ENCODE results near the gene IBA57. TPM values are rescaled to one million over a fixed set of nuclear protein-coding genes. Genes with fewer than 3 reads are reported as not detected.

Gene IBA57
- 1 to 10 TPM; 5.2 to 7.4 (median 7.0) TPM for polyA plus RNA-seq

DNA sequence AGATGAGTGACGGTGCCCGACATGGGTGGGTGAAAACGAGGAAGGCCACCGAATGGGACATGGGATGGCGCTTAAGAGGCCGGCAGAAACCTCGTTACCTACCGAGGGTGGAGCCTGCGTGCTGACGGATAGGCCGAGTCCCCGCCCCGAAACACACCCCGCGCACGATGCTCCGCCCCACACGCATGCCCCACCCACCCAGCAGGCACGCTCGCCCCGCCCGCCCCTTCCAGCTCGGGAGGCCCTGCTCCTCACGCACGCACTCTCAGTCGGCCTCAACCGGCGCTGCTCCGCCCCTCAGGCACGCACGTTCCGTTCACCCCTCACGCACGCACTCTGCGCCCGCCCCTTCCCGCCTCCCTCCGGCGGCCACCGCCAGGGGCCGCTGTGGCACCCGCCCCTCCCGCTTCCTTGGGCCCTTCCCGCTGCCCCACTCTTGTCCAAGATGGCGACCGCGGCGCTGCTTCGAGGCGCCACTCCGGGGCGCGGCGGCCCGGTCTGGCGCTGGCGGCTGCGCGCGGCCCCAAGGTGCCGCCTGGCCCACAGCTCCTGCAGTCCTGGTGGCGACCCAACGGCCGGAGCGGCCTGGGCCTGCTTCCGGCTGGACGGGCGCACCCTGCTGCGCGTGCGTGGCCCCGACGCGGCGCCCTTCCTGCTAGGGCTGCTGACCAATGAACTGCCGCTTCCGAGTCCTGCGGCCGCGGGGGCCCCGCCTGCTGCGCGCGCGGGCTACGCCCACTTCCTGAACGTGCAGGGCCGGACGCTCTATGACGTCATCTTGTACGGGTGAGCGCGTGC is at the start of gene IBA57:
Gene IBA57 (plus strand): TSS at position 433 of the 798 bp plus-strand sequence. CDS start 13 bp downstream, at position 446.
- 0% methylated on average over 75 to 93 of the region's 93 CpGs for WGBS, 3 donors

DNA sequence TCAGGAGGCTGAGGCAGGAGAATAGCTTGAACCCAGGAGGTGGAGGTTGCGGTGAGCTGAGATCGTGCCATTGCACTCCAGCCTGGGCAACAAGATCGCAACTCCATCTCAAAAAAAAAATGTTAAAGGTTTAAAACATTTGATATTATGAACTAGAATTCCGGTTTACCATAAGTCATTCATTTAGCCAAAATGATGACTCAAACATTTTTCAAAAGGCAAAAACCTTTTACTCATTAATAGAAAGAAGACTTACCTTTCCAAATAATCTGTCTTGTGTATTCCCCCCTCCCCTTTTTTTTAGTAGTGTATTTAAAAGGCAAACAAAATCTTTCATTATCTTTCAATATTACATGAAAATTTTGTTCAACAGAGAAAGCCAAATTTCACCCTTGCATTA is 48.3 kb upstream of the IBA57 start:
- 96 to 99% (median 97%) methylated on average over 4 of the region's 4 CpGs for WGBS, 3 donors

More for the DNA sequence above, at the start of gene IBA57:
- peak within 1 kb of the TSS; percentile 73 for H3K27ac ChIP-seq (ENCODE audit: low read depth, low read length)

DNA sequence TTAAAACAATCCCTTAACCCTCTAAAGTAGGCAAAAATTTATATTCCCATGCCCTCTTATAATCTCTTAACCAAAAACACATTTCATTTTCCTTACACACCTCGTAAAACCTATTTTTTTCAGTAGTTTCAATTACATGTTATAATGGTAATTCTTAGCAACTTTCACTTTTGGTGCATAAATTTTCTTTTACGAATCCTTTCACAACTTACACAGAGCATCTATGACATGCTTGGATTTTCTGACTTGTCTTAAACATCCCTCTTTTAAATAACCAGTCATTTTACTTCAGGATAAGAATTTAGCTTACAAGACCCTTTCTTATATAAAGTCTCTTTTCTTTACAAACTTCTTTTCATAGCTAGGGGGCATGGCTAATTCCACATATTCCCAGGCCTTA is 47.6 kb upstream of the IBA57 start:
- WGBS, 3 donors, result 81 to 88% (median 86%) methylated on average over 2 of the region's 2 CpGs

More for the DNA sequence above, 48.3 kb upstream of the IBA57 start:
- no peak overlapping the region for H3K27ac ChIP-seq (ENCODE audit: low read depth, low read length)

DNA sequence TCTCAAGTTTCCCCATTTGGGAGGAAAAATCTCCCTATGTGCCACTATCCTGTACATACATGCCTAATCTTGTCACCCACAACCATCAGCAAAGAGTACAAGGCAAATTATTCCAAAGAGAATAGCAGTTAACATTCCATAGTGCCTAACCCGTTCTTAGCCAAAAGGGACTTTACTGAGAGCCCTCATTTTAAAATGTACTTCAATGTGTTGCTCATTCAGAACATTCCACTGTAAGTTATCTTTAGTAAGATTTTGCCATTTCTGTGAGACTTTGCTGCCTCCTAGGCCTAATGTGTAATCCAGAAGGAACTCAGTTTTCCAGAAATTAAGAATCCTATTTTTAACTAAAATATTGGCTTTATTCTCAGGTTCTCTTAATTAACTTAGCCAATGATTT is 45.3 kb upstream of the IBA57 start:
- H3K27ac ChIP-seq (ENCODE audit: low read depth, low read length), result no peak overlapping the region
- WGBS, 3 donors, result 60 to 77% (median 73%) methylated on average over 1 of the region's 1 CpG

More for the DNA sequence above, 47.6 kb upstream of the IBA57 start:
- H3K27ac ChIP-seq (ENCODE audit: low read depth, low read length), result no peak overlapping the region

DNA sequence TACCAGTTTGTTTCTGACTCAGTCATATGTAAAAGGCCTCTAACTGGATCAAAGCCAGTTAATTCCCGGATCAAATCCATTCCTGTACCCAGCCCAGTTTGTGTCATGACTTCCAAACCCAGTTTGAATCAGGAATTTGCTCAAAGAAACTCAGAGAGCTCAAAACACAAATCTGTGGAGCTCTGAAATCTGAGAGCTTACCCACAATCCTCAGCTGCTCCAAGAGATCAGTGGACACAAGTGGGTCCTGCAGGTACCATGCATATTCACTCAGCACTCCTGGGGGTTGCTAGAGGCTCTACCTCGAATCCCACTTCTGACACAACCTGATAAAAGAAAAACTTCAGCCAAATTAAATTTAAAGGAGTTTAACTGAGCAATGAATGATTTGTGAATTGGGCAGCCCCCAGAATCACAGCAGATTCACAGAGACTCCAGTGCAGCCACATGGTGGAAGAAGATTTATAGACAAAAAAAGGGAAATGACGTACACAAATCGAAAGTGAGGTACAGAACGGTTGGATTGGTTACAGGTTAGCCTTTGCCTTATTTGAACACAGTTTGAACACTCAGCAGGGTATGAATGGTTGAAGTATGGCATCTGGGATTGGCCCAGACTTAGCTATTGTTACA is 44.6 kb upstream of the IBA57 start:
- WGBS, 3 donors, result 57 to 76% (median 63%) methylated on average over 5 of the region's 5 CpGs
- no peak overlapping the region for H3K27ac ChIP-seq (ENCODE audit: low read depth, low read length)

DNA sequence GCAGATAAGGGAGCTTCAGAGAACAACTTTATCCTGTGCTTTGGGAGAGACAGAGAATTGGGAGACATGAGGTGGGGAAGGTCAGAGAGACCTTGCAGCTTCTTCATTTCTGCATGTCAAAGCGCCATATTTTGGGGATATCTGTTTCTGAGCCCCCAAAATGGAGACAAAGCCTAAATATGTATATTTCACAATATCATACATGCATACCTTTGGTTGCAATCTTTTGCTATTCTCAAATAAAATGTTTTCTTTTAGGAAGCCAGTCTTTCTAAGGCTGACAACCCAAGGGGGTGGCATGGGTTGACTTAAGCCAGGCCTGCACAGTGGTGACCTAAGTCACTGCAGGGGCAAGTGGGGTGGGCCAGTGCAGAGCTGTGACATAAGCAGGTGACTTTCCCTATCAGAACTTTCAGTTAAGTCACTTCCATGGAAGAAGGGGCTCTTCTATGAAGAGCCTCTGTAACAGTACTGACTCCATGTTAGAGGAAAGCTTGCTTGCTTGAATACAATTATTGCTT is 42.6 kb upstream of the IBA57 start:
- no peak overlapping the region for H3K27ac ChIP-seq (ENCODE audit: low read depth, low read length)
- WGBS, 3 donors, result 77 to 82% (median 79%) methylated on average over 1 of the region's 1 CpG

DNA sequence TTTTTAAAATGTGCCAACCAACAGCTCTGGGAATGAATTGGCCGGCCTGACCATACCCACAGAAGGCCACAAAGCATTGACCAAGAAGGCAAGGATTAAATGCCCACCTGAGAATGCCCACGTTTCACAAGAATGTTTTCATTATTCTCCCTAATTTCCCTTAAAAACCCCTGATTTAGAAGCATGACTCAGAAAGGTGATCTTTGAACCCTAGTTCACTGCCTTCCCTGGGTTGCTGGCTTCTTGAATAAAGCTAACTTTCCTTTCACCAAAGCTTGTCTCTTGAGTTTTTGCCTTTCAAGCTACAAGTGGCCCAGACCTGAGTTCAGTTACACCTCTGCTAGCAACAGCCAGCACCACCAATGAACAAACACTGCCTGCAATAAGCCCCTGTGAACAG is 42.1 kb upstream of the IBA57 start:
- H3K27ac ChIP-seq (ENCODE audit: low read depth, low read length), result no peak overlapping the region
- 69 to 75% (median 74%) methylated on average over 2 of the region's 2 CpGs for WGBS, 3 donors

DNA sequence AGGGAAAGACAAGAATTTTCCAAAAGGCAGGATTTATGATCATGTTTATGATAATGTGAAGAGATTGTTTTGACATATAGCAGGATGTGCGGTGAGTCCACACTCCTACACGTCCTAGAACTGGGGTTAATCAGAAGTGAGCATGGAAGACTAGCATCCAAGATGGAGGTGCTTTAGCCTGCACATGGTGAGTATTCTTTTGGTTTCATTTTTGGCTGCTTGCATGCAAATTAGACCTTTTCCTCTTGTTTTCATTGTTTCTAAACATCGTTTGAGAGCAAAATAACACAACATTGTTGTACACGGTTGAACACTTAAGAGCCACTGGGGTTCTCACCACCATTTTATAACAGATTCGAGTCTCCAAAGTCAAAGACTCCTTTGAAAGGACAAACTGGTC is 40.4 kb upstream of the IBA57 start:
- WGBS, 3 donors, result 66 to 80% (median 78%) methylated on average over 5 of the region's 5 CpGs
- no peak overlapping the region for H3K27ac ChIP-seq (ENCODE audit: low read depth, low read length)

DNA sequence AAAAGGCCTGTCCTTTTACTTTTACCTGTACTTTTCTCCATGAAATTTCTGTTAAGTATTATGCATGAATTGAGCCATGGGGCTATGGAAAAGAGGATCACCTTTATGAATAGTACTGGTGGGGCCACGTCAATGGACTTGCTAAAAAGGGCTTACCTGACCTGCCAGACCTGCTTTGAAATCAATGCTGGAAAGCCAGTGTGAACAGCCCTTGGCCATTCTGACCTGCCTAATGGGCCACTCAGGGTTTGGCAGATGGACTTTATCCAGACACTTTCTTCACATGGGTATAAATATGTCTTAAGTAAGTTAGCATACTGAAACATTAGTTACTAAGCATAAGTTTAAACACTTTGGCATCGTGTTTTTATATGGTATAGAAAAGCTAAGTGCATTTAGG is 33.8 kb upstream of the IBA57 start:
- no peak overlapping the region for H3K27ac ChIP-seq (ENCODE audit: low read depth, low read length)
- 75 to 94% (median 92%) methylated on average over 2 of the region's 2 CpGs for WGBS, 3 donors

DNA sequence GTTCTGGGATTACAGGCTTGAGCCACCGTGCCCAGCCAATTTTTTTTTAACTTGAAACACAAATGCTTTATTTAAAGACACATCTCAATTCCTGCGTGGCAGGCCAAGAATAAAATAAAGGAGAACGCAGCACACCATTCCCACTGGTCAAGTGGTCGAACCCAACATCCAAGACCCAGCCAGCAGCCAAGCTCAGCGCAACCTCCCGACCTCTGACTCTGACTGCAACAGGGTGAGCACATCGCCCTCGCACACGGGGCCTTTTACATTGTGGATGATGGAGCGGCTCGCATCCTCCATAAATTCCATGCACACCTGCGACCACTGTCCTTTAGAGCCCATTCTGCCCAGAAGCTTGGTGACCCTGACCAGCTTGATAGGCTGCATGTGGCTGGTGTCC is 31.0 kb upstream of the IBA57 start:
- no peak overlapping the region for H3K27ac ChIP-seq (ENCODE audit: low read depth, low read length)
- 85 to 89% (median 86%) methylated on average over 12 of the region's 12 CpGs for WGBS, 3 donors

DNA sequence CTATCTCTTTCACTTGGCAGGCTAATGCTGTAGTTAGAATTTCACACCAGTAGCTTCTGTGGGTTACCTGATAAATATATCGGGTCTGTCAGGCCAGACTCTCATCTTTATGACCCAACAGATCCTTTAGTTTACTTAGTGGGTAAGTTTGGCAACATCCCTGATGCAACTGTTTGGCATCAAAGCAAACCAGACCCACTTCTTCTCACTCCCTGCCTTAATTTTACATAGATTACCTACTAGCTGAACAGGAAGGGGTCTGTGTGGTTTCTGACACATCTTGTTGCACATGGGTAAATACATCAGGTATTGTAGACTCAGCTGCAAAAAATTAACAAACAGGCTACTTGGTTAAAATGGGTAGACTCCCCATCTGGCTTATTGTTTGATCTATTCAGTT is 28.7 kb upstream of the IBA57 start:
- WGBS, 3 donors, result 26 to 48% (median 36%) methylated on average over 1 of the region's 1 CpG

DNA sequence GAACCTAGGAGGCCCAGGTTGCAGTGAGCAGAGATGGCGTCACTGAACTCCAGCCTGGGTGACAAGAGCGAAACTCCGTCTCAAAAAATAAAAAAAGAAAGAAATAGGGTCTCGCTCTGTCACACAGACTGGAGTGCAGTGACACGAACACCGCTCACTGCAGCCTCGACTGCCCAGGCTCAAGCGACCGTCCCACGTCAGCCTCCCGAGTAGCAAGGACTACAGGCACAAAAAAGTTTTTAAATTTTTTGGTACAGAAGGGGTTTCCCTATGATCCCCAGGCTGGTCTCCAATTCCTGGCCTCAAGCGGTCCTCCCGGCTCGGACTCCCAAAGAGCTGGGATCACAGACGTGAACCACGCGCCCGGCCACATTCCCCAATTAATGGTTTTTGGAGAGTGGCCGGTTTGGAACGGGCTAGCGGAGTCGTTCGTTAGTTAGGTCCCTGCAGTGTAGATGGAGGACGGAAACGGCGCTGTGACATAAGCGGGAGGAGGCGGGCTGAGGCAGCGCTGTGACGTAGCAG is 26.1 kb upstream of the IBA57 start:
- WGBS, 3 donors, result 17 to 23% (median 21%) methylated on average over 30 of the region's 30 CpGs
- peak overlapping the region; percentile 2 for H3K27ac ChIP-seq (ENCODE audit: low read depth, low read length)

More for the DNA sequence above, 28.7 kb upstream of the IBA57 start:
- H3K27ac ChIP-seq (ENCODE audit: low read depth, low read length), result no peak overlapping the region

DNA sequence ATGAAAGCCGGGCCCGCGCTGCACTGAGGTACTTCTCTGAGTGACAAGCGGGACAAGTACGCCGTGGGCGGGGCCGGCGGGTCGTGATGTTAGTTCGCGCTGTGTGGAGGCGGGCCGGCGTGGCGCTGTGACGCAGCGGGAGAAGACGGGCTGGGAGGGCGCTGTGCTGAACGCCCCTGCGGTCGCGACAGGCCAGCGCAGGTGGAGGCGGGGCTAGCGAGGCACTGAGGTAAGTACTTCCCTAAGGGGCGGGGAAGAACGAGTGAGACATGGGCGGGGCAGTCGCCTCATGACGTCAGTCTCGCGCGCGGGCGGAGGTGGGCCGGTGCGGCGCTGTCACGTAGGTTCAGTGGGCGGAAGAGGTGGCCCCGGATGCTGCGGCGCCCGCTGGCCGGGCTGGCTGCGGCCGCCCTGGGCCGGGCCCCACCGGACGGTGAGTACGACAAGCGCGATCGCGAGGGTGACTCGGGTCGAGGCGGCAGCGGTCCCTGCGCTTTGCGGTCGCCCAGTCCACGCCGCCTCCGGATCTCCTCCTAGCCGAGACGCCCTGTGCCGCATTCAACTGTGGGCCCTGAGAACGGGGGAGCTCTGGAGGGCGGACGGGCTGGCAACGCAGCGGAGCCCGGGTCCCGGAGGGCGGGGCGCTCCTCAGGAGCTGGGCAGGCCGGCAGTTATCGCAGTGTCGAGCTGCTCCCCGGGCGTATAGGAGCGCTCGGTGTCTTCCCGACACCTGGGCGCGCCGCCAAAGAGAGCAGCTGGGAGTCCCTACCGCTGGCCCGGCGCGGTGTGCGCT is 25.5 kb upstream of the IBA57 start, which contains the start of gene GUK1:
Gene GUK1 (plus strand): TSS at position 349 of the 793 bp plus-strand sequence. CDS start 24 bp downstream, at position 373.
- 0% methylated on average over 74 to 95 of the region's 95 CpGs for WGBS, 3 donors
- H3K27ac ChIP-seq (ENCODE audit: low read depth, low read length), result peak within 1 kb of the TSS; percentile 30

DNA sequence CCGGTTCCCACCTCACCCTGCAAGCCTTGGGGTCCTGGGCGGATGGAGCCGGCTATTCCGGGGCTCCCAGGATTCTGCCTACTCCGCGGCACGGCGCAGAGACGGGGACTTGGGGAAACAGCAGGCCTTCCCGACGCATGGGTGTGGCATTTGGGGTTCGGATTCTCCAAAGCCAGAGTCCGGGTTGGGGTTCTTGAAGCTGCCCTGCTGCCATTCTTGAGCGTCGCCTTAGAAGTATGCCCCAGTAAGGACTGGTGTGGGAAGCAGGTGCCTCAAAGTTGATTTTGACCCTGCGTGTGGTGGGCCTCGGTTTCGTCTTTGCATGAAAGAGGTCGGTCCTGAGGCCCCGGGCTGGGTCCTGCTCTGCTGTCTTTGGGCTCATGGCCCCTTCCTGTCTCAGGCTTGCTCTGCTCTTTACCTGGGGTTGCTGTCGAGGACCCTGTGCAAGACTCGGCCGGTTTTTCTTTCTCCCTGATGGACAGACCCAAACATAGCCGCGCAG is 24.8 kb upstream of the IBA57 start:
- 1 to 5% (median 2%) methylated on average over 25 of the region's 25 CpGs for WGBS, 3 donors

DNA sequence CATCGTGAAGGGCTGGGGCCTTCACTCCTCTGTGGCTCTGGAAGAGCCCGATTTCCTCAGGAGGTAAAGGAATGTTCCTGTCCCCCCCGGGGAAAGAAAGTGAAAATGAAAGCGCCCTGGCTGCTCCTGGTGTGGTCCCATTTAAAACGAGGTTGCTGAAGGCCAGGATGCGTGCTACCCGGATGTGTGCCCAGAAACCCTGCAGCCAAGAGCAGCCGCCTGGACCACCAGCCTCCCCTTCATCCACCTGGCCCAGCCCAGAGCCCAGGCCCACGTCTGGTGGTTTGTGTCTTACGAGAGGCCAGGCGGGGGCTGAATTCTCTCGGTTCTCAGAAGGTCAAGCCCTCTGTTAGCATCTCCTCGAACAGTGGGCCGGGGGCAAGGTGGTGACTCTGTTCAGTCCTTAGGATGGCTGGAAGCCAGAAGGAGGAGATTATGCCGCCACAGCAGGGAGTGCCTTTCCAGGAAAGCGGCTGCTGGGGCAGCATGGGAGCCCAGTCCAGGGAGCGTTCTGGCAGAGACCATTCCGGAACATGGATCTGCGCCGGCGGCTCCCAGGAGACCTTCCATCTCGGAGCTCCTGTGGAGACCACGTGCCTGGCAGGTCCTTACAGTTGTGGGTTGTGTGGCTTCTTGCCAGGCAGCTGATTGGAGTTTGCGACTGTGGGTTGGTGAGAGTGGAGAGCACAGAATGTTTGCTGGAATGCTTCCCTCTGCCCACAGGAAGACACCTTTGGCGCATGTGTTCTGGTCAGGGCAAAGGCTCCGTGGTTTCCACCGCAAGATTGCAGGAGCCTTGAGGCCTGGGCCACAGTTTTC is 24.2 kb upstream of the IBA57 start:
- WGBS, 3 donors, result 16 to 31% (median 22%) methylated on average over 27 of the region's 27 CpGs

More for the DNA sequence above, 24.8 kb upstream of the IBA57 start:
- H3K27ac ChIP-seq (ENCODE audit: low read depth, low read length), result peak overlapping the region; percentile 30

DNA sequence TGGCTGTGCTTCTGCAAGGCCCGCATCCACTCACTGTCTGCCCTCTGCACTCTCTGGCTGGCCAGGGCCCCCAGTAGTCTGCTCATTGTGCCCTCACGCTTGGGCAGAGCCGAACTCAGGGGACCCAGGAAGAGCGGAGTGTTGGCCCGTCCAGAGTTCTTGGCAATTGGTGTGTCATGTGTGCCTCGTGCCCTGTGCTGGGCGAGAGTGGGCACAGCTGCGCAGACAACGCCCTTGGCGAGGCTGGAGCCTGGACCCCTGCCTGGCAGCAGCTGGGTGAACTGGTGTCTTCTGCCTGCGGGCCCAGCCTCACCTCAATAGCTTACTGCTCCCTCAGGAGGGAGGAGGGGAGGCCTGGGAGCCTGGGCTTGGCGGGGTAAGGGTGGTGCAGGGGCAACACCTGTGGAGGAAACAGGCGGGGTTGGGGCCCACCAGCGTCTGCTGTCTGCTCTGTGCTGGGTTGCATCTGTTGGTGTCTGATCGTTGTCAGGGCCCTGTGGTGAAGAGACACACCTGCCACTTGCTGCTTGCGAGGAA is 23.4 kb upstream of the IBA57 start:
- WGBS, 3 donors, result 62 to 76% (median 72%) methylated on average over 16 of the region's 16 CpGs
- H3K27ac ChIP-seq (ENCODE audit: low read depth, low read length), result no peak overlapping the region

More for the DNA sequence above, 24.2 kb upstream of the IBA57 start:
- peak overlapping the region; percentile 9 for H3K27ac ChIP-seq (ENCODE audit: low read depth, low read length)

DNA sequence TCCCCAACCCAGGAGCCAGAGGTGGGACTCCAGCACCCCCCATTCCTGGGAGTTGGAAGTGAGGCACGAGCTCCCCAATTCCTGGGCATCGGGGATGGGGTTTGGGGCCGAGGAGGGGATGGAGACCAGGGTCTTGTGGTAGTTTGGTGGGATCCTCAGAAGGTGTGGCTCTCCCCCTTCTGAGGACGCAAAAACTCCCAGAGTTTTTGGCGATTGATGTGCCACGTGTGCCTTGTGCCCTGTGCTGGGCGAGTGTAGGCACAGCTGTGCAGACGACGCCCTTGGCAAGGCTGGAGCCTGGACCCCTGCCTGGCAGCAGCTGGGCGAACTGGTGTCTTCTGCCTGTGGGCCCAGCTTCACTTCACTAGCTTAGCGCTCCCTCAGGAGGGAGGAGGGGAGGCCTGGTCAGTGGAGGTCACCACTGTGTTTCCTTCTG is 22.9 kb upstream of the IBA57 start:
- 65 to 80% (median 77%) methylated on average over 11 of the region's 11 CpGs for whole genome bisulfite sequencing, 3 donors
- H3K27ac ChIP-seq (ENCODE audit: low read depth, low read length), result no peak overlapping the region
